Measurements from ENCODE around the gene TERB1.

GRCh38 chr16:66824006-66824405, 22.6 kb upstream of the TERB1 start:
- TF ChIP-seq CTCF (IDR thresholded peaks at IDR 0.05; ENCODE audit: poor library complexity), result no peak
- no peak for TF ChIP-seq EZH2phosphoT487 (IDR thresholded peaks at IDR 0.05; ENCODE audit: low read depth, severe bottlenecking, unreplicated experiment)
- no peak for TF ChIP-seq EZH2 (IDR thresholded peaks at IDR 0.05; ENCODE audit: borderline replicate concordance)

Measured in hepatocyte (in vitro differentiated cells).